HG03097 (cell line): ENCODE data around the gene FASLG.
"Not testable (repeated sequence)": the region's sequence is repeated elsewhere in the genome, so short reads cannot be mapped to it uniquely, and the experiment has no call there.

Source experiments
- ATAC-seq: cut with Tn5 transposase; IDR thresholded peaks from one replicate; pipeline ENCODE4 v1.9.1; 2021; ENCODE audit not compliant: unreplicated experiment, low FRiP score

The FASLG gene

DNA sequence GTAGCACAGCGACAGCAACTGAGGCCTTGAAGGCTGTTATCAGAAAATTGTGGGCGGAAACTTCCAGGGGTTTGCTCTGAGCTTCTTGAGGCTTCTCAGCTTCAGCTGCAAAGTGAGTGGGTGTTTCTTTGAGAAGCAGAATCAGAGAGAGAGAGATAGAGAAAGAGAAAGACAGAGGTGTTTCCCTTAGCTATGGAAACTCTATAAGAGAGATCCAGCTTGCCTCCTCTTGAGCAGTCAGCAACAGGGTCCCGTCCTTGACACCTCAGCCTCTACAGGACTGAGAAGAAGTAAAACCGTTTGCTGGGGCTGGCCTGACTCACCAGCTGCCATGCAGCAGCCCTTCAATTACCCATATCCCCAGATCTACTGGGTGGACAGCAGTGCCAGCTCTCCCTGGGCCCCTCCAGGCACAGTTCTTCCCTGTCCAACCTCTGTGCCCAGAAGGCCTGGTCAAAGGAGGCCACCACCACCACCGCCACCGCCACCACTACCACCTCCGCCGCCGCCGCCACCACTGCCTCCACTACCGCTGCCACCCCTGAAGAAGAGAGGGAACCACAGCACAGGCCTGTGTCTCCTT is at the start of gene FASLG:
TSS of gene FASLG (plus strand) at position 233 of the 583 bp plus-strand sequence. CDS start at position 332, 99 bp downstream.
- ATAC-seq: no peak

DNA sequence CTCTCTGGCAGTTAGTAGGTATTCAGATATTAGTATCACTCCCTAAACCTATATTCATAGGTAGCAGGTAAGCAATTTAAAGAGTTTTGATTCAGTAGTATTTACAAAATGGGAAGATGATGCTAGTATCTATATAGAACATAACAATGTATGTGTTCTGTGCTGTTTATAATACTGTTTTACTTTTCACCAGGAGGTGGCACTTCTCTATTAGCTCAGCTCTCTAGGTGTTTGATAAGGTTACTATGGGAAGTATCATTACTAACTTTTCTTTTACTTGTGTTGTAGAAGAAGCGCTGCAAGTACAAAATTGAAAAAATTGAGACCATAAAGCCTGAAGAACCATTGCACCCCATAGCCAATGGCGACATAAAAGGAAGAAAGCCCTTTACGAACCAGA is 49.4 kb upstream of the FASLG start:
- no peak for ATAC-seq

DNA sequence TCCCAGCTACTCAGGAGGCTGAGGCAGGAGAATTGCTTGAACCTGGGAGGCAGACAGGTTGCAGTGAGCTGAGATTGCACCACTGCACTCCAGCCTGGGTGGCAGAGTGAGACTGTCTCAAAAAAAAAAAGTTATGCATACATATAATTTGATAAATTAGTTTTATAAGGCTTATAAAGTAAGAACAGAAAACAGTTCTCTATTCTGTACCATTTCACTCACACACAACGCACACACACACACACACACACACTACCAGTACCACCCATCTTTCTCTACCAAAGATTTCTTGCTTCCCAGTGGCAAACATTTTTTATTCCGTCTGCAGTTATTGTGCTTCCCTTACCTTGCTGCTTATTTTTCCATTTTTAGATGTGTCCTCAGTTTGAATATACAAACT is 46.4 kb upstream of the FASLG start:
- no peak for ATAC-seq

- no peak for ATAC-seq
Measured at GRCh38 chr1:172613294-172613693, 45.6 kb upstream of the FASLG start.

DNA sequence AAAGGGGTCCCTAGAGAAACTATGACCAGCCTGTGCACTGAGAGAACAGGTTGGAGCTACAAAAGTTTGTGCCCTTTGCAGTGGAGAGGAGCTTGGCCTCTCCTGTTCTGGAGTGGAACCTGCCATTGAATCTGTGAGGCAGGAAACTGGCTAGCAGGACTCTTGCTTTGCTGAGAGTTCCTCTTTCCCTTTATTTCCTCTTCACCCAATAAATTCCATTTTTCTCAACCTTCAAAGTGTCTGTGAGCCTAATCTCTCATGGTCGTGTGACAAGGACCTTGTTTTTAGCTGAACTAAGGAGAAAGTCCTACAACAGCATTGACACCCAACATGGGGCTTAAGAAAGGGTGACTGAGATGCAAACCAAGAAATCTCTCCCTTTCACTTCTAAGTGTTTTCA is 42.7 kb upstream of the FASLG start:
- no peak for ATAC-seq

DNA sequence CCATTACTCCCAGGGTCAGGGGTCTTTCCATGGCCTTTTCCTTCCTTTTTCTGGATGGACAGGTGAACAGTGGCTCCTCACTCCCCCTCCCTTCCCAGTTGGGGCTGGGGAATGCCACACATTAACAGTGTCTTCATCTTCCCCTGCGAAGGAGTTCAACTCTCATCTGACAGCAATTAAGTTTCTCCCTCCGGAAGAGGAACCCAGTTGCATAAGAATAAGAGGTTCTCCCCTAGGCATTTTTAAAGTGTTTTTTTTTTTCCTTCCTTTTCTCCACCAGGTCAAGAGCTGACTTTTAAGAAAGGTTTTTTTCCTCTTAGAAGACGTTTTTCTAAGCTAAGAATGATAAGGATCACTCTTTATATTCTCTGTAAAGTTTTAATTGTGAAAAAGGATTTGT is 42.3 kb upstream of the FASLG start:
- ATAC-seq: no peak

GRCh38 chr1:172620603-172621002 is 38.3 kb upstream of the FASLG start:
- ATAC-seq: not testable (repeated sequence)

- ATAC-seq: no peak
Measured at GRCh38 chr1:172622541-172622940, 36.4 kb upstream of the FASLG start.

DNA sequence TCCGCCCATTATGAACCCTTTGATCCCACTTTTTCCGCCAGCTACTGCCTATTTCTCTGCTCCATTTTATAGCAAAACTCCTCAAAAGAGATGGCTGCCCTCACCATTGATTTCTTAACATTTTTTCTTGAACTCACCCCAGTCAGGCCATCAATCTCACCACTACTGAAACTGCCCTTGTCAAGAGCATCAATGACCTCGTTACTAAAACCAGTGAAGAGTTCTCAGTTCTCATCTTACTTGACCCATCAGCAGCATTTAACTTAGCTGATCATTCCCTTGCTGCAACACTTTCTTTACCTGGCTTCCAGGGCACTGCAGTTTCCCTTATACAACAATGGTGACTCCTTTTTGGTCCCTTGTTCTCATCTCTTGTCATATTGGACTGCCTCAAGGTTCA is 35.2 kb upstream of the FASLG start:
- ATAC-seq: no peak

DNA sequence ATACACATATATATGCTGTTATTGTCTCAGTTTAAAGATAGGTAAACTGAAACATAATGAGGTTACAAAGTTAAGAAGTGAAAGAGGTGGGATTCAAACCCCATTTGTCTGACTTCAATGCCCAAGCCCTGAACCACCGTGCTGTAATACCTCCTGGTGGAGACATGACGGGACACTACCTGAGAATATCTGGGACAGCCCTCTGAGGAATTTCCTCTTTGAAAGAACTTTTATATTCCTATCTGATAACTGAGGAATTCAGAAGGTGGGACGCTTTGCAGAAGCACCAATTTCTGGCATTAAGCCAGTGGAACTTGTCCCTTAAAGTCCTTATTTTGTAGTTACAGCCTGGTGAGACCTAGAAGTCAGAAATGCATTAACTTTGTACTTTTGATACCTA is 32.1 kb upstream of the FASLG start:
- ATAC-seq: no peak

GRCh38 chr1:172627702-172628101 is 31.2 kb upstream of the FASLG start:
- ATAC-seq: no peak

DNA sequence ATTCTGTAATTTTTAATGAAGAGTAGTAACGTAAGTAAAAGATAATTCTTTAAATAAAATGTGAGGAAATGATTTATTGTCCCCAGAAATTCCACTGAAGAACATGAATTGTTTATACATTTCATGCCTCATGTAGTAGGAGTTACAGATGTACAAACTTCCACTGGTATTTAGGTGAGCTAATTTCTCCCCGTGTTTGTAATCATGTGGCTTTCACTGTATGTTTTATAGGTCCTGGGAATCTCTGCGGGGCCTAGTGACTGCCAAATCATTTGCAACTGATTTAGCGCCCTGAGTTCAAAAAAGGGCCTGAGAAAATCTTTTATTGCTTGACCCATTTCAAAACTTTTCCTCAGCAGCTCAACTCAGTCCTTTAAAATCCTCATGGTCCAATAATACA is 30.5 kb upstream of the FASLG start:
- ATAC-seq: no peak

- ATAC-seq: no peak
Measured at GRCh38 chr1:172629170-172629569, 29.7 kb upstream of the FASLG start.

GRCh38 chr1:172629638-172630037 is 29.3 kb upstream of the FASLG start:
- no peak for ATAC-seq

GRCh38 chr1:172630056-172630818 is 28.7 kb upstream of the FASLG start:
- ATAC-seq: no peak

DNA sequence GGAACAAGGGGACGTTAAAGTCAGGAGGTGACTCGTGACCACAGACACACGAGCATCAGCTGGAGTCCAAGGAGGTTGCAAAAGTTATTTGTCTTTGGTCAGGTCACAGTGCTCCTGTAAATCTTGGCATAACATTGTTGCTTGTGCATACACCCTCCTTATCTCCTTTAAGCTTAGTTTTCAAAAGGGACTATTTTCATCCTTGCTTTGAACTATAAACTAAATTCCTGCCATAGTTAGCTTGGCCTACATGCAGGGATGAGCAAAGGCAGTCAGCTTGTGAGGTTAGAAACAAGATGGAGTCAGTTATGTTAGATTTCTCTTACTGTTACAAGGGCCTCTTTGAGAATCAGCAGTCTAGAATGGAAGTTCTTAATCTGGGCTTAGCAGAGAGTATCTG is 28.0 kb upstream of the FASLG start:
- ATAC-seq: no peak

GRCh38 chr1:172637522-172637921 is 21.4 kb upstream of the FASLG start:
- no peak for ATAC-seq

DNA sequence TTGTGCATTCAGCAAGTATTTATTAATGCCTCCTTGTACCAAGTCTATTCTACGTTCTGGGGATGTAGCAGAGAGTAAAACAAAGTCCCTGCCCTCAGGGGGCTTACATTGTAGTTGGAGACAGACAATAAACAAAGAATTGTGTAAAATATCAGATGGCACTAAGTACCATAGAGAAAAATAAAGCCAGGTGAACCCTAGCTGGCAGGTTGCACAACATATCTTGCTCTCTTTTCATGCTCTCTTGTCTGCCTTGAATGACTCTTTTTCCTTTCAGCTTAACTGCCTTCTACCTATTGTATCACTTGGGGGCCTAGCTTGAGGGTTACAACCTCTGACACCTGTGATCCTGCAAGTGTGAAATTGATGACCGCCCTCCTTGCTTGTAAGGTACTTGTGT is 20.7 kb upstream of the FASLG start:
- ATAC-seq: no peak

DNA sequence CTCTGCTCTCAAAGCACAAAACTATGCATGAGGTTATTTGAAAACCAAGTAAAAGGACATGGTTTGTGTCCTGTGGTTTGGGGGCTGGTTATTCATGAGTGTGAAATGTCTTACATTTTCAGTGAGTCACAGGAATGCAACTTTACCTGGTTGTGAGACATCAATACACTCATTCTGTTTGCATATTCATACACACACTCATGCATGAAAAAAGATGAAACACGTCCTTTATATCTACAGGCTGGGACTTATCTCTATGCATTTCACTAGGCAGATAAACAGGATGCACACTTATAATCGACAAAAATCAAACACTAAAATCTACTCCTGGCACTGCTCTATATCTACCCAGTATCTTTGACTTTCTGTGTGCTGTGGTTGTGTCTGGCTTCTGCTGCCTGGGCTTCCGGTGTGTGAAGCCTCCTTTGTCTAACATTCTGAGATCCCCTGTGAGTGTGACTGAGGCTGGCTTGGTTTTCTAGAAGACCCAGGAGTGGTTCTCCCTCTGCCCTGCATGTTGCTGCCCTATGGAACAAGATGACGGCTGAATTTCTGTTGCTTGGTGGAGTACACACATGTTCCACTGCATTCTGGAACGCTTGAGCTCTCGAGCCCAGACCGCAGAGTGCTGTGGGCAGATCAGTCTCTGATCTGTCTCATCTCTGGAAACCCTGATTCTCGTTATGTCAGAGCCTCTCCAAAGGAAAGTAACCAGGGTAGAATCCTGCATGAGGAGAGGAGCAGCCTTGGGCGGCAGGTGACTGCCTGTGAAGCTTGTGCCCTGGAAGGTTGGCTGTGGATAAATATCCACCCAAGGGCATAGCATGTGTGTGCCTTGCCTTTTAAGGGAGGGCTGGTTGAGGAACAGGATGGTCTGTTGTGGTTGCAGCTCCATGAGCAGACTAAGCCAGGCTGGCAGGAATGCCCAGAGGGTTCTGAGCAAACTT is 19.7 kb upstream of the FASLG start:
- no peak for ATAC-seq

GRCh38 chr1:172640111-172640510 is 18.8 kb upstream of the FASLG start:
- no peak for ATAC-seq

GRCh38 chr1:172641492-172641891 is 17.4 kb upstream of the FASLG start:
- no peak for ATAC-seq
